ENCODE measurements around the gene UNC93A.
"Not testable (repeated sequence)": the region's sequence is repeated elsewhere in the genome, so short reads cannot be mapped to it uniquely, and the experiment has no call there.

UNC93A gene

DNA sequence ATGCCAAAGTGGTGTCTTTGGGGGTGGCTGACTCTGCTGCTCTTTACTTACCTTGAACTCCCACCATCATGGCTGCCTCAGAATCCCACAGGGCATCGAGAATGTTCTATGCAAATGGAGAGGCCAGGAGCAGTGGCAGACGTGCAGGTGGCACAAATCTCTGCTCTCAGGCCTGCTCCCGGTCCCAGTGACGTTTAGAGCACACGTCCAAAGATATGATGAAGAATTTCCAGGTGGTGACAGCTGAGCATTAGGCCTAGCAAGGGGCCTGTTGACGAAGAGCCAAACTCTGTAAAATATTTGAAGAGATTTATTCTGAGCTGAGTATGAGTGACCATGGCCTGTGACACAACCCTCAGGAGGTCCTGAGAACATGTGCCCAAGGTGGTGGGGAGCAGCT, 19.0 kb upstream of the UNC93A start:
- no peak for DNase-seq

DNA sequence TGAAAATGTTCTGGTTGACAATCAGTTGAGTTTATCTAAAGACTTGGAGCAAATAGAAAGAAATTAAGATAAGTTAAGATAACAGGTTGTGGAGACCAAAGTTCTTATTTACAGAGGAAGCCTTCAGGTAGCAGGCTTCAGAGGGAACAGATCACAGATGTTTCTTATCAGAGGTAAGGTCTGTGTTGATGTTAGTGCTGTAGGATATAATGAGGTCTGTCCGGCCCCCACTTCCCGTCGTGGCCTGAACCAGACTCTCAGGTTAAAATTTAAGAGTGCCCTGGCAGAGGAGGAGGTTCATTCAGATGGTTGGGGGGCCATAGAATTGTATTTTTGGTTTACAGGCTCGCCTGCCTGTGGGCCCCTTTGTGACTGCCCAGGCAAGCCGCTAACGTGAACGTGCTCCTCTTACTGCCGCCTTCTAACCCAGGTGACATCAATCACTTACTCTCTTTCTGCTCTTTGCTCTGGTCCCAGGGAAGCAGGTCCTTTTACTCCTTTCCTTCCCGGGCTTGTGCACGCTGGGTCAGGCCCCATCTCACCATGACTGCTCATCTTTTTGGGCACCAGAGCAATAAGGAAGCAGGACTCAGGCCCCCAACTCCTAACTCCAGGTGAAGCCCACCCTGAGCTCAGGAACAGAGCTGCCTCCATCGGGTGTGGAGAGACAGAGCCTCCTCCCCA, 18.3 kb upstream of the UNC93A start:
- no peak for DNase-seq

DNA sequence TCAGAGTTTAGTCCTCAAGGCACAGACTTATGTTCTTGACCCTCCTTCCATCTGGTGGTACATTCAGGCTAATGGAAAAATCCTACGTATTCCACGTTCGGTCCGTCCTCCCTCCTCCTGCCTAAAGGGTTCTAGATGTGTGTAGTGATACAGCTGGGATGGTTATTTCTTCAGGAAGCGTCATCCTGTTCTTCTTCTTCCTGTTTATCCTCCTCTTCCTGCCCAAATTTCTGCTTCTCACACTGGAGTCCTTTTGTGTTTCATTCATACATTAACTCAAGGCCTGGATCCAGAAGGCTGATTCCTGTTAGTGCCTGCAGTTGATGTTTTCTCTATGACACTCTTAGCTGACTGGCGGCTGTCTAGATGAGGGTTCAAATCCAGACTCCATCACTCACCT, 16.8 kb upstream of the UNC93A start:
- no peak for DNase-seq

DNA sequence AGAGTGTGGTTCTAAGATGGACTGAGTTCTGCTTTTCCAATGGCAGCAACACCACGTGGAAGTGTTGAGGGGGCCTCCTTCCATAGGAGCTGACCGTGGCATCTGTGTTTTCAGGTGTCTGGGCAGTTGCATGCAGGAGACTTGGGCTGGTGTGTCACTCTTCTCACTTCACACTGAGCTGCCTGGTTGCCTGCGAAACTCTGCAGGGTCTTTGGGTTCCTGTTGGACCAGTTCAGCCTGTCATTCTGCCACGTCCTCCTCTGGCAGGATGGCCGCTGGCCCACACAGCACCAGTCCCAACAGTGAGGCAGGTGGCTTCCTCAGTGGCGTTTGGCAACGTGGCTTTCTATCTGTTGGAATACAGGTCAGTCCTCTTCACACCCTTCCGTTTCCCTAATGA, 16.1 kb upstream of the UNC93A start:
- no peak for DNase-seq

DNA sequence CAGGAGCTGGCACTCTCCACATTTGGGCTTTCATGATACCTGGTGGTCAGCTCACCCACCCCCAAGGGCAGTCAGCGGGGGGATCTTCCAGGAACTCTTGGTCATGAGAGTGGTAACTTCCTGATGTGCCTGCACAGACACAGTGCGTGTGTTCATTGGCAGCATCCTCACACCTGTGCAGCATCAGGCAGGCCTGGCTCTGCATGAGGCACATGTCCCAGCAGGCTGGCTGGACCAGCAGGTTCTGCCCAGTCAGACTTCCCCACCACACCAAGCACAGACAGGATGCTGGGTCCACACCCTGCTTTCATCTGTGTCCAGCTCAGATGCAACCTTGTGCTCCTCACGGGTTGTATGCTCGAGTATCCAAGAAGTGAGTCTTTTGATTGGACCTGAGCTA, 15.7 kb upstream of the UNC93A start:
- no peak for DNase-seq

DNA sequence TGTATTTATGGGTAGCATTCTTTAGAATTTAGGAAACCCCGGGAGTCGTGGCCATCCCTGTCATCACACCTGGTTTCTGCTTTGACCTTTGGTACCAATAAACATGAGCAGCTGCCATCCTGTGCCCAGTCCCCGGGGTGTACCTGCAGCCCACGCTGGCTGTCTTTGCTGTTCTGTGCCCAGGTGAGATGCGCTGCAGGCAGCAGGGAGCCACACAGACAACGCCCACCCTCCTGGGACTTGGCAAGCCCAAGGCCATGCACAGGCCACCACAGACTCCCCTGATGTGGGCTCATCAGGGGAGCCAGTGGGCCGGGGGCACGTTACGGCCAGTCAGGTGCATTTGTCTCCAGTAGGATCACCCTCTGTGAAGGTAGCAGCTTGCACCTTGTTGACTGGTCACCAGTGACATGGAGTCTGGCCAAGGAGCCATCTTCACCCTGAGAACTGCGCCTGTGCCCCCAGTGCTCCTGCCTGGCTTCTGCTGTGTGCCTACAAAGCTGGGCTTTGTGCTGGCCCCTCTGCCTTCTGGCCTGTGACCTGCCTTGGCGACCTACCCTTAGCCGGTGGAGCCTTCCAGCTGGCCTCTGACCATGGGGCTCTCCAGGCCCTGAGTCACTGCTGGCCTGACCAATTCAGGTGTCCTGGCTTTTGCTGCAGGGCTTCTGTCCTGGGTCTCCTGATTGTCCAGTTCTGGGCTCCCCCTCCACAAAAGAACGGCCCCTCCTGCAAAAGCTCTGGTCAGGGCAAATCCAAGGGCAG, 14.2 kb upstream of the UNC93A start:
- DNase-seq, result no peak

DNA sequence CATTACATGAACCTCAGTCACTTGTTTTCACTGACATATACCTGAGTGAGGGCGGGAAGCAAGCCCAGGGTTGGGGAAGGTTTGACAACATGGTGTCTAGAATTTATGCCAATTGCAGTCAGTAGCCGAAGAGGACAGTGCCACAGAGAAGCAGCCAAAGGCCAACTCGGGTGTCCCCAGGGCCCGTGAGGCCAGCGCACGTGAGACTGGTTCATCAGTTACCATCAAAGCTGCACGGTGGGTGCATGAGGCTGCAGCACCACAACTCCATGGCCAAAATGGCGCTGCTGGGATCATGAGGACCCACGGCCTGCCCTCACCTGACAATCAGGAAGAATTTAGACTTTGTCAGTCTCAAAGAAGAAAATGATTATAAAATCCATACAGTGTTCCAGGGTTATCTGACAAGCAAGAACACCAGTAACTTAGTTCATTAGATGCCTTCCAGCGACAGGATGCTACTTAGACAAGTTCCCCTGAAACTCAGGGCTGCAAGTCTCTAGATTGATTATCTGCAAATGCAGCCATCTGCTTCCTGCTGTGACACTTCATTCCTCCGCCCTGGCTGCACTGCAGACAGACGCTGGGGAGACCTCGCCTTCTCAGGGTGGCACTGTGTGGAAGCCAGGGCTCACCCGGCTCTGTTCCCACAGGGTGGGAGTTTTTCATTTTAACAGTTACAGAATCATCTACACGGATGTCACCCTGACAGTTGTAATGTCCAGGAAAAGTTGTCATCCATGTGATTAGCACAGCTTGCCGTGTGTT, 12.8 kb upstream of the UNC93A start:
- DNase-seq, result not testable (repeated sequence)

DNA sequence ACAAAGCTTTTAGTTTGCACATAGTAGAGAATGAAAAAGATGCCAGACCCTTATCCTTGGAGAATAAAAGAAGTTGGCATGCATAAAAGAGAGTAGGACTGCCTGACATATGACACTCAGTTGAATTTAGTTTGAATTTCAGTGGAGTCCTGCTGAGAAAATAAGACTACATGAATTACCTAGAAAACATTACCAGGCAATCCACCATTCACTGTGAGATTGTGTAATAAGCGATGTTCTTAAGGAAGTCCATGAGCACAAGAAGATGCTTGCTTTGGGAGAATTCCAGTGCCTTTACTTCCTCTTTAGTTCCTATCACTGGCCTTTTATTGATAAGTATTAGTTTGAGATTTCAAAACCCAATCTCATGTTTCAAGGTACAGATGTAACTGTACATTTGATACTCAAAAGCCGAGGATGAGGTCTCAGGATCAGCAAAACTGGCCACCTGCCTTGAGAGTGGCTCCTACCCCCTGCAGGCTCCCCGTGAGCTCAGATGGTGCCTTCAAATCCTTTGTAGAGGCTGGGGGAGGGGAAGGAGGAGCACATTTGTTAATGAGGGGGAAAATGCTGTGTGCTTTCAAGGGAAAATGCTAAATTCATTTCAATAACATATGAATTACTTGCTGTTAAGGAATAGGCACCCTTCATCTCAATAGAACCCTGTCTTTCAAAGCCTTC, 11.2 kb upstream of the UNC93A start:
- DNase-seq, result no peak

DNA sequence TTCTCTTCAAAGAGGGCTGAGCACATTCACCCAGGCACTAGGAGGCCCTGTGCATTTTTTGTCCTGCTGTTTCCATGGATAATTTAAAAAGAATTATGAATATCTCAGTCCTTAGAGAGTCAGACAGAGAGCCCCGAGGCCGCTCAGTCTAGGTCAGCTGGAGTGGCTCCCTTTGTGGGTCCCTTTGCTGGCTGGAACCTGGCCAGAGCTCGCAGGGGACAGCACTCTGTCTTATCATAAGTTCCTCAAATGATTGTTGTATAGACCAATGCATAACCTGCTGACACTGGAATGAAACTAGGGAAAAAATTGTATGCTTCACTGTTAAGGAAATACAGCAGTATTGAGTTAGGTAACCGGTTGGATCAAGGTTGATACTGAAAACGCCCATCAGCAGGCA, 10.6 kb upstream of the UNC93A start:
- DNase-seq, result not testable (repeated sequence)

DNA sequence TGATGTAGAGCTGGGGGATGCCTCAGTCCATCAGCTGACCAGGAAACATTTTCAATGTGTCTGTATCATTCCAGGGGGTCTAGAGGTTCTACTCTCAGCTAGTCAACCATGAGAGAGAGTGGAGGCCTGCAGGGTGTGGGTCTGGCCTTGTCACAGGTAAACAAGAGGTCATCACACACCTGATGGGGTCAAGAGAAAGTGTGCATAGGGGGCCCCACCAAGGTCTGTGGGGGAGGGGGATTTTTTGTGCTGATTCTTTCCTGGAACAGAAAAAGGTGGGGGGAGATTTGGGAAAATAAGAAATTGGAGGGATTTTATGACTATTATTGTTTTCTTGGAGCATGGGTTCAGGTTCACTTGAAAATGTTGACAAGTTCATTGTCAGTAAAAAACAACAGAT, 8.9 kb upstream of the UNC93A start:
- no peak for DNase-seq

DNA sequence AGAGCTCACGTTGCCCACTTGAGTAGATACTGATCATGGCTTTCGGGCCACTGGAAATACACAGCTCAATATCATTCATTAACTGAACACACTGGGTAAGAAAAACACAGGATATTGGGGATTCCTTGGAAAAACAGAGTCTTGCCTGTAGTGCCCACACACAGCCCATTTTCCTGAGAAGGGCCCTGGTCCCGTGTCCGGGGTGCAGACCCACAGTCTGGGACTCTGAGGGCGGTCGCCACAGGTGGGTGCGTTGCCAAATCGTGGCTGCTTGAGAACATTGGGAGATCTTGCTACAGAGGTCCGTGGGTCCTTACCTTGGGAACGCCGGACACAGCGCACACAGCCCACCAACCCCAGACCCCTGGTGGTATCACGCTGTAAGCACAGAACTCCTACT, 6.5 kb upstream of the UNC93A start:
- not testable (repeated sequence) for DNase-seq

DNA sequence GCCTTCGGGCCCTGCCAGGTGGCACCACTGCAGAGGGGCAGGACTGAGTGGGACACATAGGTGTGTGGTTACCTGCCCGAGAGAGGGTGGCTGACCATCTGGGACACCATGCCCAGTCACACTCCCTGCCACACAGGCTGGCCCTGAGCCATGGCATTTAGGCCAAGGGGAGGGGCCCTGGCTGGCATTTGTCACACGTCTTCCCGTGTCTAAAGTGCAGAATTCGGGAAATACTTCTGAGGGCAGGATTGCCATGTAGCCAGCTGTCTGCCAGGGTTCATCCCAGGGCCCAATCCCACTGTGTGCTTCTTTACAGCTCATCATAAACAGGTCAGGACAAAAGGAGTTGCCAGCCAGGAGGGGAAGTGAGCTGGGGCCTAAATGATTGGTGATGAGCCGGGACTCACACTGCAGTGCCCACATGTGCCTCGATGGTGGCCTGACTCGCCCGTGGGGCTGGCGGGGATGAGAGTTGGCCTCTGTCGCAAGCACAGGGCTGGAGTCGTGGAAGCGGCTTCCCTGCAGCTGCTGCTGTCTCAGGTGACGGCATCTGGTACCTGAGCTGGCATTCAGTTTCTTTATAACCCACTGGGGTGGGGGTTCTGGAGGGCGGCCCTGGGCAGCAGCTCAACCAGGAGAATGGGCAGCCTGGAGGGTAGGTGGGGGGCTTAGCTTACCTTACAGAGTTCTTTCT, 5.9 kb upstream of the UNC93A start:
- no peak for DNase-seq

DNA sequence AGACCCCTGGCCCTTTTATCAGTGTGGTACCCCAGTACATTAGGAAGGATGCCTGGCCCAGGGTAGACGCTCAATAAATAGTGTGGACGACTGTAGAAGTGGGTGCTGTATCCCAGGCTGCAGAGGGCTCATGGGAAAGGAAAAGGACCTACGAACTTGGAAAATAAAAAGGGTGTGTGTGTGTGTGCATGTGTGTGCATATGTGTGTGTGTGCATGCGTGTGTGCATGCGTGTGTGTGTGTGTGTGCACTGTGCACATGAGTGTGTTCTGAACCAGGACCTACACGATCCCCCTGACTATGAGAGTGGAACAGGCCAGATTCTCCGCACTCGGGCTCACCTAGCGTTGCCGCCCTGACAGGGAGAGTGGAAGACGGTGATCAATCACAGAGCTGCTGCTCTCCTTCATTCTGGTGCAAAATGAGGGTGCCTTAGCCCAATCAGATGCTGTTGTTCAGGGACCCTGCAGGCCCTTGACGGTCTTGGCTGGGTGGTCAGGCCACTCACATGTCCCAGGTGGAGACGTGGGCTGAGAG, 3.5 kb upstream of the UNC93A start:
- DNase-seq, result no peak

DNA sequence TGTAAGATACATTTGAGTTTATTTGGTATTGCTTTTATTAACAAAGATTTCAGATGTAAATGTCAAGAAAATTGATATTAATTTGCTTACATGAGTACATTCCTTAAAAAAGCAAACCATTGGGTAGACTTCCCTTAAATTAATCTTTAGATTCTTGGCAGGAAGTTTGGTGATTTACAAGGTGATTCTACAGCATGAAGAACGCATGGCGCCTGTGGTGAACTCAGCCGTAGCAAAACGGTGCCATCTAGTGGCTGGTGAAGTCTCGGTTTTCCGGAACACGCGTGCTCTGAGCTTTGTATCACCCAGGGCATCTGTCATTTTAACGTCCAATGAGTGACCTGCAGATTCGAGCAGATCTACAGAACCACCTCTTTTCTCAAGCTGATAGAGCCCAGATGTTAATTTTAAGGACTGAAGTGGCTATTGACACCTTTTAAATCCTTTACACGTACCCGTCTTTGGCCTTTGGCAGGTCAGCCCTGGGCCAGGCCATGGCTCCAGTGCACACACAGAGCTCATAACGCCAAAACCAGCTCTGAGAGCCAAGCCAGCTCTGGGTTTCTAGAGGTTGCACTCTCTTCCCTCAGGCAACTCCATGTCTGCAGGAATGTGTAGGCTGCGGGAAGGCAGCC, 2.4 kb upstream of the UNC93A start:
- DNase-seq, result not testable (repeated sequence)

DNA sequence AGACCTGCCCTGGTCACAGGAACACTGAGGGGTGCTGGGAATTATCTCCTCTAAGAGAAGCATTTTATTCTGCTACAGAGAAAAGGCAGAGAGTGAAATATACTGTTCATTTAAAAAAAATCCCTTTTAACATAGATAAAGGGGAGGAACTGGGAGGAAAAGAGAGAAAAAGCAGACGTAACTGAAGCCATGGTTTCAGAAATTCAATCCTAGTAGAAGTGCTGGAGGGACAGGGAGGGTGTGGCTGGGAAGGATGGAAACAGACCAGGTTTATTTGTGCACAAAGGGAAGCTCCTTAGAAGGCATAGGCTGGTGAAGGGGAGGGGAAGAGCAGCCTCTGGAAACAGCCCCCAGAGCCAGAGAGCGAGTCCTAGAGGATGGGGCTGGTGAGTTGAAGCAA, 1.8 kb upstream of the UNC93A start:
- not testable (repeated sequence) for DNase-seq

DNA sequence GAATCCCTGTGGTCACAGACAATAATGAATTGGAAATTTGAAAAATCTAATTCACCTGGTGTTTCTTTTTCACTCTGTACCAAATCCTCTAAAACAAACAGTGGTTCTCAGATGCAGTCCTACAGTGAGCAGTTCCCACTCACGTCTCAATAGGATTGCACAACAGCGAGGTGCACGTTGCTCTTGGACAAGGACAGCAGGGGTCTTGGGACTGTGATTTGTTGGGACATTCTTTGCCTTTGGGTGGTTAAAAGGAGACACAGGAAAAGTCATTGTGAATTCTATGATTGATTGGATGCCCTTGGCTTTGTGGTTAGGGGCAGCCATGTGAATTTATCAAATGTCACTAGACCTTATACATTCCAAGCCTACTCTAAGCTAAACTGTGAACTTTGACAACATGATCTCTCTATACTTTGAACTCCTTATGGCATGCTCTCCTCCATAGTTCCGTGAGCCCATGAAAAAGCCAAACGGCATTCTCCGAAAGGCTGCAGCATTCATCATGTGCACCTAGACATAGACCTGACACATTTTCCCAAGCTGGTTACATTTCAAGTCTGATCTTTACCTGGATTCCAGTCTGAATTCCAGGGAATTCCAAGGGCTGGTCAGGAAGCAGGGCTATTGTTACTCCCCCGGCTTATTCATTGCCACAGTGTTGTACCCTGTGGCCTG, 647 bp downstream of the UNC93A start:
- DNase-seq, result no peak

DNA sequence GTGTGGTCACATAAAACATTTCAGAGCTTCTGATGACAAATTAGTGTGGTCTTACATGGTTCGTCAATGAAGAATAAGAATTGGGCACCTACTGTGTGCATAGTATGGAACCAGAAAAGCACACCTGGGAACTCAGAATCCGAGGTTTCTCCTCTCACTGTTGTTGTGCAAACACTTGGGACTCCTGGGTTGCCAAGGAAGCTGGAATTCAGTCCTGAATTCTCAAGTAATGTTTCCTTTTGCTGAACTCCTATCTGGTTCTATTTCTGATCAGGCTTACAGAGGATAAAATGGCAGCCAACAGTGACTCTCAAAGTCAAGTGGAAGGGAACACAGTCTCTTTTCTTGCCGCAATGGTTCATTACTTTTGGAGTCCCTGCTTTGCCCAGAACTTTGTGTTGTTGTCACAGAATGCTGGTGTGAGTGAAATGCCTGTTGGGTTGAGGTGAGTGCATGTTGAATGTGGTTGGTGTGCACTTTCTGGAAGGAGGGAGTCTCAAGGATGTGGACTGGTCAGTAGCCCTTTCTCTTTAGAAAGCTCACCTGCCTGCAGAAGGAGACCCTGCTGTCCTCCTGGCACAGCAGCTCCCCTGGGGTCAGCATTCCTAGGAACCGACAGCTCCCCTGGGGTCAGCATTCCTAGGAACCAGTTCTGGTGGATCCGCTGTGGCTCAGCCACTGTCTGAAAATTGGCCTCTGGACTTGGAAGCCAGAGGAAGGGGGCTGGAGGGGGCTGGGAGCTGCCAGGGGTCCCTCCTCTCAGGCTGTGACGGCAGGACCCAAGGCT, 1.4 kb downstream of the UNC93A start:
- DNase-seq, result no peak

DNA sequence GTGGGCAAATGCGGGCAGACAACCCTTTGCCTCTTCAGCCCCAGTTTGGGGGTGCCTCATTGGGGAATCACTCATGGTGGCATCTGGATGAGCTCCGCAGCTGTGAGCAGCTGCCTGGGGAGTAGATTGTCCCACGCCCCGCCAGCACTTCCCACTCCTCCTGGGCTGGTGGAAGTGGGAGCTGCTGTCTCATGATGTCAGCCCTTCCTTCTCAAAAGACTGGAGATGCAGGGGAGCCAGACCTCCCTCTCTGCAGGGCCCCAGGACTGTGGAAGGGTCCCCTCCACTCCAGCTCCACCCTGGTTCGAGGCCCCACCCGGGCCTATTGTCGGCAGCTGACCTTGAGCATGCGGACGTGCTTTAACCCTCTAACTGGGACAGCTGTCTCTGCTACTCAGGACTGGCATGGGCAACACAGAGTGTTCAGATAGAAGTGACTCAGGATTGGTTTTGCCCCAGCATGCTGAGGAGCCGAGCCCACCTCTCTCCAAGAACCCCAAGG, 2.0 kb downstream of the UNC93A start:
- no peak for DNase-seq

DNA sequence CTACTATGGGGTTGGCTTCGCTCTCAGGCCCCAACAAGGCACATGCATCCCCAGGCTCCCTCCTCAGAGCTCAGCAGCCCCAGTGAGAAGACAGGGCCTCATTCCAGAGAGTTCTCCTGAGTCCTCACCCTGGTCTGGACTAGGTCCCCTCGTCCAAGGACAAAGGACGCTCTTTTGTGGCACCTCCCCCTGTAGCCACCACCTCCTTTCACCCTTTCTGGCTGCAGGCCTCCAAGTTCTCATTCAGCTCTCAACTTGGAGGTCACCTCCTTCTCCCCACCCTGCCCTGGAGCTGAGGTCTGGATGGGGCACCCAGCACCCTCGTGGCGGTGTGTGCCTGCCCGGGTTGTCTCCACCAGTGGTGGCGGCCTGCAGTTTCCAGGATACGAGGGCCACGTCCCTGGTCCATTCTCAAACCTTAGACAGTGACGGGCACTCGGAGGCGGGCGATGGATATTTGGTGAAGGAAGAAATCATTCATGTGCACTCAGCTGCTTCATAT, 2.5 kb downstream of the UNC93A start:
- DNase-seq, result no peak

DNA sequence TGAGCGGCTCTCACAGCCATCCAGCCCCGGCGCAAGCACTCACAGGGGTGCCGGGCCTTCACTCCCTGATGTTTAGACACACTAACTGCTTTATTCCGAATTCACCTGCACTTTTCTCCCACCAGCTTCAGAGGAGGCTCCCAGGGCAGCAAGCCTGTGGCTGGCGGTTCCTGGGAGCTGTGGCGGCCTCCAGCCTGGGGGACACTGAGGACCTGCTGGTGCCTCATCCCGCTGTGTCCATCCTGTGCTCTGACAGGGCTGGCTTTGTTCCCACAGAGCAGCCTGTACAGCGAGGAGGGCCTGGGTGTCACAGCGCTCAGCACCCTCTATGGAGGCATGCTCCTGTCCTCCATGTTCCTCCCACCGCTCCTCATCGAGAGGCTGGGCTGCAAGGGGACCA, 3.1 kb downstream of the UNC93A start:
- no peak for DNase-seq
